Trophoblast cell (in vitro differentiated cells and primary cell): ENCODE measurements around the gene NEK8.

Experiments
- DNase-seq, 2 donors: peaks; one replicate each; pipeline ENCODE4 v3.0.0-alpha.2; 2016
- H2AFZ ChIP-seq: 2 replicates; pipeline ENCODE4 v1.6.1; 2013; ENCODE audit warnings: low read length, moderate library complexity, mild to moderate bottlenecking; ENCODE audit not compliant: insufficient read depth, poor library complexity
- H2AK5ac ChIP-seq: 2 replicates; pipeline ENCODE4 v1.6.1; 2013; ENCODE audit warnings: mild to moderate bottlenecking, low read length
- H2BK120ac ChIP-seq: 2 replicates; pipeline ENCODE4 v1.6.1; 2013; ENCODE audit warnings: low read length, mild to moderate bottlenecking, moderate library complexity; ENCODE audit not compliant: insufficient read depth, poor library complexity
- H2BK12ac ChIP-seq: 2 replicates; pipeline ENCODE4 v1.6.1; 2013; ENCODE audit warnings: mild to moderate bottlenecking, low read length, moderate library complexity
- H2BK5ac ChIP-seq: 2 replicates; pipeline ENCODE4 v1.6.1; 2013; ENCODE audit warnings: low read length, low read depth, moderate library complexity, mild to moderate bottlenecking; ENCODE audit not compliant: poor library complexity
- H3K14ac ChIP-seq: 2 replicates; pipeline ENCODE4 v1.6.1; 2013; ENCODE audit warnings: mild to moderate bottlenecking, low read length
- H3K18ac ChIP-seq: 2 replicates; pipeline ENCODE4 v1.6.1; 2013; ENCODE audit warnings: mild to moderate bottlenecking, low read length
- H3K23ac ChIP-seq: 2 replicates; pipeline ENCODE4 v1.6.1; 2013; ENCODE audit warnings: low read length
- H3K27ac ChIP-seq: 2 replicates; pipeline ENCODE4 v1.5.1; 2013; ENCODE audit warnings: low read depth, mild to moderate bottlenecking, inconsistent platforms, low read length, moderate library complexity
- H3K27me3 ChIP-seq: 2 replicates; pipeline ENCODE4 v1.6.1; 2013; ENCODE audit warnings: inconsistent platforms, mild to moderate bottlenecking, low read length, moderate library complexity; ENCODE audit not compliant: insufficient read depth
- H3K36me3 ChIP-seq, 2 experiments: 1 replicate in 1 of 2; 2 replicates in 1 of 2; pipeline ENCODE4 v1.6.1; 2013; ENCODE audit warnings: low read length in 2 of 2, mild to moderate bottlenecking in 2 of 2, moderate library complexity in 1 of 2; ENCODE audit not compliant: insufficient read depth in 2 of 2, control insufficient read depth in 1 of 2
- H3K4ac ChIP-seq: 2 replicates; pipeline ENCODE4 v1.6.1; 2013; ENCODE audit warnings: low read depth, mild to moderate bottlenecking, low read length, moderate library complexity
- H3K4me1 ChIP-seq, 2 experiments: 1 replicate in 1 of 2; 2 replicates in 1 of 2; pipeline ENCODE4 v1.6.1; 2013; ENCODE audit warnings: low read length in 2 of 2, mild to moderate bottlenecking in 2 of 2, moderate library complexity in 1 of 2; ENCODE audit not compliant: insufficient read depth in 2 of 2, control insufficient read depth in 1 of 2
- H3K4me2 ChIP-seq: 2 replicates; pipeline ENCODE4 v1.6.1; 2013; ENCODE audit warnings: inconsistent platforms, mild to moderate bottlenecking, low read length, moderate library complexity
- H3K4me3 ChIP-seq: 2 replicates; pipeline ENCODE4 v1.5.1; 2013; ENCODE audit warnings: mild to moderate bottlenecking, low read depth, low read length, inconsistent platforms
- H3K79me1 ChIP-seq: one replicate; pipeline ENCODE4 v1.6.1; 2013; ENCODE audit warnings: low read length
- H3K79me2 ChIP-seq: 2 replicates; pipeline ENCODE4 v1.6.1; 2013; ENCODE audit warnings: low read length, mild to moderate bottlenecking; ENCODE audit not compliant: control insufficient read depth, insufficient read depth, poor library complexity
- H3K9ac ChIP-seq: 2 replicates; pipeline ENCODE4 v1.6.1; 2013; ENCODE audit warnings: mild to moderate bottlenecking, low read length
- H3K9me3 ChIP-seq: 2 replicates; pipeline ENCODE4 v1.6.1; 2013; ENCODE audit warnings: low read depth, mild to moderate bottlenecking, control low read depth, inconsistent platforms, low read length; ENCODE audit not compliant: insufficient read depth
- H4K12ac ChIP-seq: 2 replicates; pipeline ENCODE4 v1.6.1; 2013; ENCODE audit warnings: low read depth, mild to moderate bottlenecking, low read length, moderate library complexity
- H4K8ac ChIP-seq: 2 replicates; pipeline ENCODE4 v1.6.1; 2013; ENCODE audit warnings: low read depth, mild to moderate bottlenecking, low read length, moderate library complexity
- H4K91ac ChIP-seq: one replicate; pipeline ENCODE4 v1.6.1; 2013; ENCODE audit warnings: low read depth, mild to moderate bottlenecking, low read length, moderate library complexity
- WGBS: extraction: QIAGEN DNeasy Blood & Tissue Kit; methylation state at CpG from one replicate; pipeline ENCODE4 v1.1.7; 2013; ENCODE audit warnings: missing lambda C conversion rate; ENCODE audit not compliant: insufficient read length, insufficient coverage; ENCODE audit errors: extremely low coverage; 5-methylcytosine and 5-hydroxymethylcytosine counted together

The NEK8 gene

GRCh38 chr17:28763804-28764266, 35.2 kb downstream of the NEK8 start:
- Histone ChIP-seq H3K36me3 (peaks cover 14 to 37% of the 10 kb centered on the region in 2 experiments), H3K4me1 (no peaks in the 10 kb centered on the region), H3K4ac (no peak overlapping the region), H3K18ac (no peak overlapping the region), H2BK5ac (no peak overlapping the region), H3K79me2 (no peaks in the 10 kb centered on the region), H3K14ac (no peak overlapping the region), H3K27me3 (no peaks in the 10 kb centered on the region), H4K12ac (no peak overlapping the region), H2AFZ (no peak overlapping the region), H3K79me1 (no peaks in the 10 kb centered on the region), H2BK120ac (no peak overlapping the region), H3K9ac (no peak overlapping the region), H3K4me2 (no peak overlapping the region), H4K8ac (no peak overlapping the region), H3K9me3 (no peaks in the 10 kb centered on the region), H3K4me3 (no peak overlapping the region), H4K91ac (no peak overlapping the region), H2BK12ac (no peak overlapping the region), H2AK5ac (no peak overlapping the region), H3K23ac (no peak overlapping the region), H3K27ac (no peak overlapping the region)
- no CpG with 5 or more reads among the region's 5 CpGs for WGBS
- peak; percentile 63 to 93 for DNase-seq

GRCh38 chr17:28765038-28765437, 36.5 kb downstream of the NEK8 start:
- peaks cover 4 to 26% of the 10 kb centered on the region in 2 experiments for H3K36me3 ChIP-seq
- no peak overlapping the region for H2BK120ac ChIP-seq
- H3K23ac ChIP-seq = no peak overlapping the region
- no peaks in the 10 kb centered on the region for H3K79me2 ChIP-seq
- H3K27me3 ChIP-seq = no peaks in the 10 kb centered on the region
- H4K8ac ChIP-seq = no peak overlapping the region
- H3K27ac ChIP-seq = no peak overlapping the region
- H3K9ac ChIP-seq = no peak overlapping the region
- H2BK5ac ChIP-seq = no peak overlapping the region
- no peak overlapping the region for H3K4me2 ChIP-seq
- H3K79me1 ChIP-seq = no peaks in the 10 kb centered on the region
- H3K4ac ChIP-seq = no peak overlapping the region
- H3K9me3 ChIP-seq = no peaks in the 10 kb centered on the region
- H3K4me3 ChIP-seq = no peak overlapping the region
- no peak overlapping the region for H2BK12ac ChIP-seq
- no peak for DNase-seq
- no peak overlapping the region for H2AK5ac ChIP-seq
- no peak overlapping the region for H3K14ac ChIP-seq
- H4K91ac ChIP-seq = no peak overlapping the region
- H4K12ac ChIP-seq = no peak overlapping the region
- no peak overlapping the region for H2AFZ ChIP-seq
- WGBS = no CpG with 5 or more reads among the region's 4 CpGs
- H3K18ac ChIP-seq = no peak overlapping the region
- no peaks in the 10 kb centered on the region for H3K4me1 ChIP-seq

GRCh38 chr17:28773736-28774135, 45.1 kb downstream of the NEK8 start:
- H3K9ac ChIP-seq = no peak overlapping the region
- H4K8ac ChIP-seq = no peak overlapping the region
- no peak overlapping the region for H2BK12ac ChIP-seq
- no peak overlapping the region for H3K14ac ChIP-seq
- no peak overlapping the region for H3K4me2 ChIP-seq
- no peaks in the 10 kb centered on the region for H3K79me2 ChIP-seq
- DNase-seq = peak; percentile 55 to 78
- no peak overlapping the region for H2BK120ac ChIP-seq
- no peaks in the 10 kb centered on the region for H3K9me3 ChIP-seq
- no peaks in the 10 kb centered on the region for H3K4me1 ChIP-seq
- H3K27ac ChIP-seq = no peak overlapping the region
- no peak overlapping the region for H2AK5ac ChIP-seq
- no CpG with 5 or more reads among the region's 6 CpGs for WGBS
- no peak overlapping the region for H3K4me3 ChIP-seq
- no peaks in the 10 kb centered on the region for H3K79me1 ChIP-seq
- no peaks in the 10 kb centered on the region for H3K36me3 ChIP-seq
- no peak overlapping the region for H3K4ac ChIP-seq
- no peak overlapping the region for H2AFZ ChIP-seq
- H4K12ac ChIP-seq = no peak overlapping the region
- no peak overlapping the region for H4K91ac ChIP-seq
- no peaks in the 10 kb centered on the region for H3K27me3 ChIP-seq
- H3K23ac ChIP-seq = no peak overlapping the region
- H2BK5ac ChIP-seq = no peak overlapping the region
- H3K18ac ChIP-seq = no peak overlapping the region

- Histone ChIP-seq H2BK5ac (no peak overlapping the region), H3K27me3 (no peaks in the 10 kb centered on the region), H3K14ac (no peak overlapping the region), H3K79me2 (no peaks in the 10 kb centered on the region), H3K23ac (no peak overlapping the region), H3K27ac (no peak overlapping the region), H3K4me3 (no peak overlapping the region), H3K9ac (no peak overlapping the region), H3K79me1 (no peaks in the 10 kb centered on the region), H3K4ac (no peak overlapping the region), H2AK5ac (no peak overlapping the region), H2BK12ac (no peak overlapping the region), H4K91ac (no peak overlapping the region), H3K18ac (no peak overlapping the region), H3K4me1 (no peaks in the 10 kb centered on the region), H3K9me3 (no peaks in the 10 kb centered on the region), H3K4me2 (no peak overlapping the region), H3K36me3 (no peaks in the 10 kb centered on the region), H4K12ac (no peak overlapping the region), H4K8ac (no peak overlapping the region), H2BK120ac (no peak overlapping the region), H2AFZ (no peak overlapping the region)
- WGBS = no CpG with 5 or more reads among the region's 3 CpGs
- DNase-seq = no peak
Measured at GRCh38 chr17:28774206-28774605, 45.6 kb downstream of the NEK8 start.
